Measurements from ENCODE around the gene VASN. TPM values are rescaled to one million over a fixed set of nuclear protein-coding genes. Genes with fewer than 3 reads are reported as not detected.
A peak's percentile ranks its signal among the peaks of the same experiment; 100 is the strongest.

The VASN gene
- 127 TPM for polyA plus RNA-seq (2013, experiment 1 of 2)
- 127 TPM for polyA plus RNA-seq (2013, experiment 2 of 2)

DNA sequence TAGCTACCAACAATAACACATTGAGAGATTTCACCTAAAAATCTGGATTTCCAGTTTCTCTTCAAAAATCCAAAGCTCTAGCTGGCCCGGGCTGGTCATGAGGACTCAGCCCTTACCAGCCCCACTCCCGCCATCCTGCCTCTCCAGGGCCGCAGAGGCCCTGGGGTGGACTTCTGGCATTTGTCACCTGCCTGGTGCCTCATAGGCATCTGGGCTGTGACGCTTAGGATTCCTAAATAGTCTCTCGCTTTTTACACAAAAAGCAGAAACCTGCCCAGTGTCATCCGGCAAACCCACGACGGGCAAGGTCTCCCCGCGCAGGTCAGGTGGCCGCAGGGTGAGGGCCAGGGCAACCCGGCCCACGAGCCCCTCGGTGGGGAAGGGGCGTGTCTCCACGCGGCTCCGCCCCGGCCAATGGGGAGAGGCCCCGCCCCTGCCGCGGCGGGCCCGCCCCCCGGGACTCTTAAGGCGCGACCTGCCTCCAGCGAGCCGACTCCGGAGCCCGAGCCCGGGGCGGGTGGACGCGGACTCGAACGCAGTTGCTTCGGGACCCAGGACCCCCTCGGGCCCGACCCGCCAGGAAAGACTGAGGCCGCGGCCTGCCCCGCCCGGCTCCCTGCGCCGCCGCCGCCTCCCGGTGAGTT, at the start of gene VASN:
Gene VASN, plus strand, starts transcription at position 492 of the 644 bp plus-strand sequence. CDS start 9,030 bp downstream, outside the sequence.
- H2BK5ac ChIP-seq (ENCODE audit: low read depth, low read length, poor library complexity, severe bottlenecking): peak within 1 kb of the TSS; percentile 92
- peak within 1 kb of the TSS; percentile 85 to 93 for H2BK12ac ChIP-seq (ENCODE audit: low read length in 2 of 2)
- no peak within 1 kb of the TSS for H2AFZ ChIP-seq (ENCODE audit: low read depth, low read length)
- H2AK5ac ChIP-seq (ENCODE audit: low read length, severe bottlenecking): peak within 1 kb of the TSS; percentile 94
- peak within 1 kb of the TSS; percentile 87 for H4K91ac ChIP-seq (ENCODE audit: low read length)
- H3K4ac ChIP-seq (ENCODE audit: low read depth in 1 of 2, low read length in 2 of 2): peak within 1 kb of the TSS; percentile 71 to 76
- H3K79me1 ChIP-seq (replicated peaks; ENCODE audit: low read length, poor library complexity, severe bottlenecking): peaks cover 5% of the 10 kb centered on the region
- peak within 1 kb of the TSS; percentile 45 for H2BK120ac ChIP-seq (ENCODE audit: low read depth, low read length)
- 2% methylated on average over 29 of the region's 50 CpGs for WGBS
- H3K4me3 ChIP-seq (ENCODE audit: insufficient read depth in 1 of 2, low read depth in 1 of 2, low read length in 2 of 2): peak within 1 kb of the TSS; percentile 80 to 100
- peak within 1 kb of the TSS; percentile 61 for H3K4me2 ChIP-seq (ENCODE audit: low read length, poor library complexity, severe bottlenecking)
- H3K27ac ChIP-seq (ENCODE audit: low read length, poor library complexity, severe bottlenecking): peak within 1 kb of the TSS; percentile 92
- H3K9me3 ChIP-seq (ENCODE audit: control insufficient read depth, low read length): no peaks in the 10 kb centered on the region
- H3K23ac ChIP-seq (ENCODE audit: low read length in 2 of 2): peak within 1 kb of the TSS in 1 of 2 experiments; percentile 36
- no peak within 1 kb of the TSS for H4K8ac ChIP-seq (ENCODE audit: low read length)
- no peaks in the 10 kb centered on the region for H3K27me3 ChIP-seq (ENCODE audit: control insufficient read depth in 1 of 2, insufficient read depth in 1 of 2, low read length in 2 of 2)
- H3K18ac ChIP-seq (ENCODE audit: low read depth in 1 of 2, low read length in 2 of 2): peak within 1 kb of the TSS; percentile 83 to 96
- peak within 1 kb of the TSS; percentile 97 for H3K9ac ChIP-seq (ENCODE audit: low read length)
- DNase-seq: peak; percentile 88
- peaks cover 66% of the 10 kb centered on the region for H3K4me1 ChIP-seq (ENCODE audit: control insufficient read depth, insufficient read depth, low read depth, low read length)
- peak within 1 kb of the TSS; percentile 94 for H2BK15ac ChIP-seq (ENCODE audit: low read depth, poor library complexity, severe bottlenecking)
- peak within 1 kb of the TSS in 1 of 2 experiments; percentile 41 for H3K14ac ChIP-seq (ENCODE audit: low read length in 2 of 2)
- H3K36me3 ChIP-seq (ENCODE audit: control insufficient read depth in 1 of 2, insufficient read depth in 2 of 2, low read depth in 1 of 2, low read length in 2 of 2): peaks cover 0 to 19% of the 10 kb centered on the region in 2 experiments

DNA sequence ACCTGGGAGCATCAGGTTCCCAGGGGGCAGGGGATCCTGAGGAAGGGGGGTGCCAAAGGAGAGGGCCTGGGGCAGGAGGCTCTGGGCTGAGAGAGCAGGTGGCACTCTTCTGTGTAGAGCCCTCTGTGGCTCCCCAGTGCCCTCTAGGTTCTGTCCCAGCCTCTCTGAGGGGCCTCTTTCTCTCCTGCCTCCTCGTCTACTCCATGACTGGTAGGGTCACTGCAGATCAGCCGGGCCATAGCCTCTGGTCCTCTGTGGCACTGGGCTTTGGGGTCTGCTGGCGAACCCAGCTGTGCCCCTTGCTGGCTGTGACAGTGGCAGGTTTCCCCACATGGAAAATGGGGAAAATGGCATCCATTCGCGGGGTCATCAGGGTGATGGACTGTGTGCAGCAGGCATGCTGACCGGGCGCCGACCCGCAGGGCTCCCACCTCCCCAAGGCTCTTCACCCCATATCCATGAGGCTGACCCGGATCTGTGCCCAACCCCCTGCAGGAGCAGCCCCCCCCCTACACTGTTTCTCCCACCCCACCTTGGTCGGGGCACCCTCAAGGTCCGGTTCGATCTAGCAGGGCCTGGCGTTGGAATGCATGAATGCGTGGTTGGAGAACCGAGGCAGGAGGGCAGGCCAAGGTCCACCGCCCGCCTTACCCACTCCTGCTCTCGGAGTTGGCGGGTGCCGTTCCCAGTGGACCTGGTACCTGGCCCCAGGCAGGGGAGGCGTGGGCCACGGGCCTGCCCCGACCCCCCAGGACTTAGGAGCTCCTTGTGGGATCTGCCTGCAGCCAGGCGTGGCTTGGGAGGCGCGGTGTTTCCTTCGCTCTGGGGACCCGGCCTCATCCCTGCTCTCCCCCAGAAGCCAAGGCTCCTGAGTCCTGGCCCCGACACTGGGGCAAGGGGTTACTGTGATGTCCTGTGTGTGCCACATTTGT, 49.3 kb upstream of the VASN start:
- H2BK15ac ChIP-seq (ENCODE audit: low read depth, poor library complexity, severe bottlenecking): peak overlapping the region; percentile 50
- peaks cover 17% of the 10 kb centered on the region for H3K79me1 ChIP-seq (replicated peaks; ENCODE audit: low read length, poor library complexity, severe bottlenecking)
- H3K9ac ChIP-seq (ENCODE audit: low read length): no peak overlapping the region
- peaks cover 86% of the 10 kb centered on the region for H3K4me1 ChIP-seq (ENCODE audit: control insufficient read depth, insufficient read depth, low read depth, low read length)
- H3K23ac ChIP-seq (ENCODE audit: low read length in 2 of 2): peak overlapping the region in 1 of 2 experiments; percentile 44
- no peak for DNase-seq
- peak overlapping the region; percentile 86 for H4K91ac ChIP-seq (ENCODE audit: low read length)
- H3K4ac ChIP-seq (ENCODE audit: low read depth in 1 of 2, low read length in 2 of 2): no peak overlapping the region
- no peaks in the 10 kb centered on the region for H3K9me3 ChIP-seq (ENCODE audit: control insufficient read depth, low read length)
- H3K27me3 ChIP-seq (ENCODE audit: control insufficient read depth in 1 of 2, insufficient read depth in 1 of 2, low read length in 2 of 2): no peaks in the 10 kb centered on the region
- 94% methylated on average over 30 of the region's 30 CpGs for WGBS
- no peak overlapping the region for H3K4me2 ChIP-seq (ENCODE audit: low read length, poor library complexity, severe bottlenecking)
- peak overlapping the region; percentile 28 for H2AK5ac ChIP-seq (ENCODE audit: low read length, severe bottlenecking)
- no peak overlapping the region for H3K4me3 ChIP-seq (ENCODE audit: insufficient read depth in 1 of 2, low read depth in 1 of 2, low read length in 2 of 2)
- H3K18ac ChIP-seq (ENCODE audit: low read depth in 1 of 2, low read length in 2 of 2): no peak overlapping the region
- peak overlapping the region in 1 of 2 experiments; percentile 15 for H2BK12ac ChIP-seq (ENCODE audit: low read length in 2 of 2)
- H2AFZ ChIP-seq (ENCODE audit: low read depth, low read length): no peak overlapping the region
- H2BK5ac ChIP-seq (ENCODE audit: low read depth, low read length, poor library complexity, severe bottlenecking): peak overlapping the region; percentile 15
- H3K27ac ChIP-seq (ENCODE audit: low read length, poor library complexity, severe bottlenecking): no peak overlapping the region
- H3K36me3 ChIP-seq (ENCODE audit: control insufficient read depth in 1 of 2, insufficient read depth in 2 of 2, low read depth in 1 of 2, low read length in 2 of 2): peaks cover 0 to 25% of the 10 kb centered on the region in 2 experiments
- H3K14ac ChIP-seq (ENCODE audit: low read length in 2 of 2): peak overlapping the region in 1 of 2 experiments; percentile 28
- no peak overlapping the region for H2BK120ac ChIP-seq (ENCODE audit: low read depth, low read length)
- H4K8ac ChIP-seq (ENCODE audit: low read length): no peak overlapping the region

DNA sequence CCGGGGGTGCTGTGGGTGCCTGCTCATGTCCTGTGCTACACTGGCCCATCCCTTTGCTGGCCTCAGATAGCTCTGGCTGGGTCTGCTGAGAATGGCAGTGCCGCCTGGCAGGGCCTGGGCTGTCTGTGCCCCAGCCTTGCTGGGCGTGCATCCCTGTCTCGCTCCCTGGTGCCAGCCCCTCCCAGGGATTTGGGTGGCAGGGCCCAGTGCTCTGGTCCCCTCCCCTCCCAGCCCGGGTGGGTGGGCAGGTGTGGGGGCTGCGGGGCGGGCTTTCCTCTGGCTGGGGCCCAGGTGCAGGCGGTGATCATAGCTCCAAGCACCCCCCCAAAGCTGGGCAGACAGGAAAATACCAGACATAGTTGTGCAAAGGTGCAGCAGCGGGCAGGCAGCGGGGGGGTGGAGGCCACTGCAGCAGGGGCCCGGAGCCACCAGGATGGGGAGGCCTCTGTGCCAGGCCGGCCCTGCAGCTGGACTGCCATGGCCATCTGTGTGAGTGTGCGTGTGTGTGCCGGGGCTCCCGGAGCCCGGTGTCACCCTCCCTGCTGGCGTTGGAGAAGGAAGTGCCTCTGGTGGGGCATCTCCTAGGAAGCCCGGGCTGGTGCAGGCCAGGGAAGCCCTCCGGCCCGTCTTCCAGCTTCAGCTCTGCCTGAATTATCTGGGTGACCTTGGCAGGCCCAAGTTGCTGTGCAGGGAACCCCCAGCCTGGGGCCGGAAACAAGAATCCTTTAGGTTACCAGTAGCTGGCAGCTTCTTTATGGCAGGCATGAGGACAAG, 48.4 kb upstream of the VASN start:
- peak overlapping the region; percentile 93 for H4K8ac ChIP-seq (ENCODE audit: low read length)
- no peak overlapping the region for H3K4me2 ChIP-seq (ENCODE audit: low read length, poor library complexity, severe bottlenecking)
- peaks cover 20% of the 10 kb centered on the region for H3K79me1 ChIP-seq (replicated peaks; ENCODE audit: low read length, poor library complexity, severe bottlenecking)
- no peak overlapping the region for H3K4me3 ChIP-seq (ENCODE audit: insufficient read depth in 1 of 2, low read depth in 1 of 2, low read length in 2 of 2)
- whole genome bisulfite sequencing: 93% methylated on average over 21 of the region's 21 CpGs
- peak overlapping the region; percentile 67 for H4K91ac ChIP-seq (ENCODE audit: low read length)
- peak overlapping the region in 1 of 2 experiments; percentile 91 for H2BK12ac ChIP-seq (ENCODE audit: low read length in 2 of 2)
- H3K27me3 ChIP-seq (ENCODE audit: control insufficient read depth in 1 of 2, insufficient read depth in 1 of 2, low read length in 2 of 2): no peaks in the 10 kb centered on the region
- H3K27ac ChIP-seq (ENCODE audit: low read length, poor library complexity, severe bottlenecking): peak overlapping the region; percentile 46
- peak overlapping the region; percentile 50 for H2AK5ac ChIP-seq (ENCODE audit: low read length, severe bottlenecking)
- peak overlapping the region; percentile 44 for H2BK15ac ChIP-seq (ENCODE audit: low read depth, poor library complexity, severe bottlenecking)
- H3K18ac ChIP-seq (ENCODE audit: low read depth in 1 of 2, low read length in 2 of 2): peak overlapping the region; percentile 47 to 75
- H3K14ac ChIP-seq (ENCODE audit: low read length in 2 of 2): peak overlapping the region in 1 of 2 experiments; percentile 26
- H2BK5ac ChIP-seq (ENCODE audit: low read depth, low read length, poor library complexity, severe bottlenecking): peak overlapping the region; percentile 15
- no peak overlapping the region for H2AFZ ChIP-seq (ENCODE audit: low read depth, low read length)
- peaks cover 0 to 25% of the 10 kb centered on the region in 2 experiments for H3K36me3 ChIP-seq (ENCODE audit: control insufficient read depth in 1 of 2, insufficient read depth in 2 of 2, low read depth in 1 of 2, low read length in 2 of 2)
- no peak for DNase-seq
- H3K23ac ChIP-seq (ENCODE audit: low read length in 2 of 2): peak overlapping the region in 1 of 2 experiments; percentile 10
- peak overlapping the region; percentile 59 for H3K9ac ChIP-seq (ENCODE audit: low read length)
- peak overlapping the region; percentile 55 to 91 for H3K4ac ChIP-seq (ENCODE audit: low read depth in 1 of 2, low read length in 2 of 2)
- peaks cover 84% of the 10 kb centered on the region for H3K4me1 ChIP-seq (ENCODE audit: control insufficient read depth, insufficient read depth, low read depth, low read length)
- H3K9me3 ChIP-seq (ENCODE audit: control insufficient read depth, low read length): no peaks in the 10 kb centered on the region
- peak overlapping the region; percentile 2 for H2BK120ac ChIP-seq (ENCODE audit: low read depth, low read length)
